ENCODE measurements around the gene RPS25. TPM values are rescaled to one million over a fixed set of nuclear protein-coding genes. Genes with fewer than 3 reads are reported as not detected.

Gene RPS25
- total RNA-seq, 1 experiment from 2014 or later: 1,176 TPM

DNA sequence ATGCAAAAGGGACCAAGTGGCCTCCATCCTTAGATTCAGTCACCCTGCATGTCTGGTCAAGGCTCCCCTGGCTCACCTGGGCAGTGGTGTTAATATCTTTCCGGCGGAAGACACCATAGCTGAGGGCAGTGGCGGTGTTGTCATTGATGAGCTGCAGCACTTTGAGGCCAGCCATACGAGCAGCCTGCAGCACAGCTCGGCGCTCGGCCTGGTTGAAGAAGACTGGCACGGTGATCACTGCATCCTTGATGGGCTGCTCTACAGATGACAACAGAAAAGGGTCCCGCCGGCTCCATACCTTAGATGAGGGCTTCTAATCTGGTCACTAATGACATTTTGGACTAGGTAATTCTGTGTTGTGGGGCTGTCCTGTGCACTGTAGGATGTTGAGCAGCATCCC, 36.3 kb upstream of the RPS25 start:
- TF ChIP-seq, protein P1, sequence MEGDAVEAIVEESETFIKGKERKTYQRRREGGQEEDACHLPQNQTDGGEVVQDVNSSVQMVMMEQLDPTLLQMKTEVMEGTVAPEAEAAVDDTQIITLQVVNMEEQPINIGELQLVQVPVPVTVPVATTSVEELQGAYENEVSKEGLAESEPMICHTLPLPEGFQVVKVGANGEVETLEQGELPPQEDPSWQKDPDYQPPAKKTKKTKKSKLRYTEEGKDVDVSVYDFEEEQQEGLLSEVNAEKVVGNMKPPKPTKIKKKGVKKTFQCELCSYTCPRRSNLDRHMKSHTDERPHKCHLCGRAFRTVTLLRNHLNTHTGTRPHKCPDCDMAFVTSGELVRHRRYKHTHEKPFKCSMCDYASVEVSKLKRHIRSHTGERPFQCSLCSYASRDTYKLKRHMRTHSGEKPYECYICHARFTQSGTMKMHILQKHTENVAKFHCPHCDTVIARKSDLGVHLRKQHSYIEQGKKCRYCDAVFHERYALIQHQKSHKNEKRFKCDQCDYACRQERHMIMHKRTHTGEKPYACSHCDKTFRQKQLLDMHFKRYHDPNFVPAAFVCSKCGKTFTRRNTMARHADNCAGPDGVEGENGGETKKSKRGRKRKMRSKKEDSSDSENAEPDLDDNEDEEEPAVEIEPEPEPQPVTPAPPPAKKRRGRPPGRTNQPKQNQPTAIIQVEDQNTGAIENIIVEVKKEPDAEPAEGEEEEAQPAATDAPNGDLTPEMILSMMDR (conservative IDR thresholded peaks at IDR 0.05; ENCODE audit: low read depth, low read length): no peak
- no peak for TF ChIP-seq EZH2 (IDR thresholded peaks at IDR 0.05; ENCODE audit: borderline replicate concordance, low read depth, low read length, poor library complexity, severe bottlenecking)
- BruUV-seq (replicated peaks): no TSS peak
- POLR2A ChIA-PET (ENCODE audit: low non-redundant PET): no interaction called here
- intact Hi-C loops (cut with micrococcal nuclease; ENCODE audit: unreplicated experiment): no loop called here
- Histone ChIP-seq H3K27ac (ENCODE audit: low read depth, low read length, poor library complexity, severe bottlenecking) (no peak overlapping the region), H3K4me3 (ENCODE audit: low read depth, low read length, poor library complexity, severe bottlenecking) (no peak overlapping the region), H3K4me1 (ENCODE audit: insufficient read depth, low read length, poor library complexity, severe bottlenecking) (peaks cover 13% of the 10 kb centered on the region), H3K36me3 (ENCODE audit: insufficient read depth, low read length, poor library complexity, severe bottlenecking) (peaks cover 64% of the 10 kb centered on the region), H3K27me3 (replicated peaks; ENCODE audit: insufficient read depth, low read depth, low read length, poor library complexity) (no peaks in the 10 kb centered on the region), H3K9me3 (ENCODE audit: low read depth, low read length, poor library complexity, severe bottlenecking) (no peaks in the 10 kb centered on the region)
- CTCF ChIA-PET: no interaction called here
- no peak for DNase-seq (ENCODE audit: low spot score)

DNA sequence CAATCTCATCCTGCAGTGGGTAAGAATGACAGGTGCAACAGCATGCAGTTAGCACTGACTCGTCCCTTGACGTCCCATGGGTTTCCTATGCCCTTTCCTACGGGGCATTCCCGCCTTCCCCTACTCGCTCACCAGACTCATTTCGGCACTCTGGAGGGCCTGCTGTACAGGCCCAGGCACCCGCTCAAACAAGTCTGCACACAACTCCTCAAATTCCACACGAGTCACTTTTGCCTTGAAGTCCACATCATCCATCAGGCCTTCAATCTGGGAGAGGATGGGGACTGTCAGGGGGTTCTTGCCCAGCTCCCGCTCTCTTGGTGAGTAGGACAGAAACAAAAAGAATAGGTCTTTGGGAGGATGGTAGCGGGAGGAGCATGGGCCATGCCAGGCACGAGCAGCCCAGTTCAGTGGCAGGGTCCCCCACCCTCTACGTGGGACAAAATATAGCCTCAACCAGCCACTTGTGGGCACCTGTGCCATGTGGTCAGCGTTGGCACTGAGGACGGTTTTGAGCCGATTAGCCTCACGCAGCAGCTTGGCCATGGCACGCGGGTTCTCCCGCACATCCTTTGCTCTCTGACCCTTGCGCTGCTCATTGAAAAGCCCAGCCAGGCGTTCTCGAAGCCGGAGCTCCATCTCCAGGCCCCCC, 34.1 kb upstream of the RPS25 start:
- intact Hi-C loops (cut with micrococcal nuclease; ENCODE audit: unreplicated experiment): no loop called here
- Histone ChIP-seq H3K27ac (ENCODE audit: low read depth, low read length, poor library complexity, severe bottlenecking) (no peak overlapping the region), H3K27me3 (replicated peaks; ENCODE audit: insufficient read depth, low read depth, low read length, poor library complexity) (no peaks in the 10 kb centered on the region), H3K4me1 (ENCODE audit: insufficient read depth, low read length, poor library complexity, severe bottlenecking) (peaks cover 10% of the 10 kb centered on the region), H3K9me3 (ENCODE audit: low read depth, low read length, poor library complexity, severe bottlenecking) (no peaks in the 10 kb centered on the region), H3K36me3 (ENCODE audit: insufficient read depth, low read length, poor library complexity, severe bottlenecking) (peaks cover 86% of the 10 kb centered on the region), H3K4me3 (ENCODE audit: low read depth, low read length, poor library complexity, severe bottlenecking) (no peak overlapping the region)
- no TSS peak for BruUV-seq (replicated peaks)
- POLR2A ChIA-PET (ENCODE audit: low non-redundant PET): no interaction called here
- CTCF ChIA-PET: no interaction called here
- no peak for DNase-seq (ENCODE audit: low spot score)
- TF ChIP-seq, protein P1 (conservative IDR thresholded peaks at IDR 0.05; ENCODE audit: low read depth, low read length): no peak
- no peak for TF ChIP-seq EZH2 (IDR thresholded peaks at IDR 0.05; ENCODE audit: borderline replicate concordance, low read depth, low read length, poor library complexity, severe bottlenecking)

DNA sequence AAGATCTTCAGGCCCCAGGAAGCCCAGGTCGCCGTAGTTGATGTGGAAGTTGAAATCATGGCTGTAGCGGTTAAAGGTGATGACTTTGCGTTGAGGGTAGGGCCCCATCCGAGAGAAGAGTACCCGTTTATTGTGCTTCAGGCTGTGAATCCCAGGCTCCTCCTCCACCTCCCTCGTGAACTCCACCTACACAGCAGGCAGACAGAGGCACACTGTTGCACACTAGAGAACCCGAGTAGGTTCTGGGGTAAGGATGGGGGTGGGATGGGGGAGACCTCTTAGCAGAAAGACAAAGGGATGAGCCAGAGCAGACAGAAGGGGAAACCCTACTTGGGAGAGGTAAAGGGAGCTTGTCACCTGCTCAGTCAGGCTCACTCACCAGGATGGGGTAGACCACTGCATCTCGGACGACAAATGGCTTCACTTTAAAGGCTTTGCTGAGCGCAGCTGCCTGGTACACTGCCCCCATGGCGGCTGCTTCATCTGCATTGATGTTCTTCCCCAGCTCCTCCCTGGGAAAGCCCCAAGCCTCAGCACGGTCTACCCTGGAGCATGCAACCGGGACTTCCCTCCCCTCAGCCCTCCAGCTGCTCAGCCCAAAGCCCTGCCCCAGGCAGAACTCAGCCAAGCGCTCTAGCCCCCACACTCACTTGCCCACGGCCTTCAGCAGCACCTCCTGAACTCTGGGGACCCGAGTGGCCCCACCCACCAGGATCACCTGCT, 33.5 kb upstream of the RPS25 start:
- H3K9me3 ChIP-seq (ENCODE audit: low read depth, low read length, poor library complexity, severe bottlenecking): no peaks in the 10 kb centered on the region
- intact Hi-C loops (cut with micrococcal nuclease; ENCODE audit: unreplicated experiment): no loop called here
- H3K4me3 ChIP-seq (ENCODE audit: low read depth, low read length, poor library complexity, severe bottlenecking): no peak overlapping the region
- DNase-seq (ENCODE audit: low spot score): no peak
- H3K36me3 ChIP-seq (ENCODE audit: insufficient read depth, low read length, poor library complexity, severe bottlenecking): peaks cover 92% of the 10 kb centered on the region
- H3K27ac ChIP-seq (ENCODE audit: low read depth, low read length, poor library complexity, severe bottlenecking): no peak overlapping the region
- H3K4me1 ChIP-seq (ENCODE audit: insufficient read depth, low read length, poor library complexity, severe bottlenecking): peaks cover 10% of the 10 kb centered on the region
- TSS peak; percentile 23 for BruUV-seq (replicated peaks)
- ChIA-PET CTCF (no interaction called here), POLR2A (ENCODE audit: low non-redundant PET) (no interaction called here)
- TF ChIP-seq, protein P1 (conservative IDR thresholded peaks at IDR 0.05; ENCODE audit: low read depth, low read length): no peak
- TF ChIP-seq EZH2 (IDR thresholded peaks at IDR 0.05; ENCODE audit: borderline replicate concordance, low read depth, low read length, poor library complexity, severe bottlenecking): no peak
- H3K27me3 ChIP-seq (replicated peaks; ENCODE audit: insufficient read depth, low read depth, low read length, poor library complexity): no peaks in the 10 kb centered on the region

Data from A673 (cell line).